DMS153 treated with DMSO at 0.1 percent for 48 hours (cell line): ENCODE results near the gene ALDH1A3.

Source experiments
- DNase-seq: peaks from one replicate; lab custom pipeline; 2025; ENCODE audit not compliant: unreplicated experiment; lab: John Stamatoyannopoulos, UW

Gene ALDH1A3

DNA sequence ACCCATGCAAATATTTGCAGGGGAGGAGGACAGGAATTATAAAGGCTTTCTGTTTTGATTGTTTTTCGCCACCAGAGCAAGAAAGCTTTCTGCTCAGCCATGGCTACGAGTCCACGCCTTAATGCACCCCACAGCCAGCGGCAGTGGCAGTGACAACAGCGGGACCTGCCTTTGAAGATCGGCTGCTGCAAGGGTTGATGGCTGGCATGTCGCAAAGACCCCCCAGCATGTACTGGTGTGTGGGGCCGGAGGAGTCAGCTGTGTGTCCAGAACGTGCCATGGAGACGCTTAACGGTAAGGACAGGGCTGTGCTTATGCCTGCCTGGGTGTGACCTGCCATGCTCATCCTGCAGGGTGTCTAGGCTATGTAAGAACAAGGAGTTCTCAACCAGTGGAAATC is 44.8 kb downstream of the ALDH1A3 start:
- DNase-seq: no peak

DNA sequence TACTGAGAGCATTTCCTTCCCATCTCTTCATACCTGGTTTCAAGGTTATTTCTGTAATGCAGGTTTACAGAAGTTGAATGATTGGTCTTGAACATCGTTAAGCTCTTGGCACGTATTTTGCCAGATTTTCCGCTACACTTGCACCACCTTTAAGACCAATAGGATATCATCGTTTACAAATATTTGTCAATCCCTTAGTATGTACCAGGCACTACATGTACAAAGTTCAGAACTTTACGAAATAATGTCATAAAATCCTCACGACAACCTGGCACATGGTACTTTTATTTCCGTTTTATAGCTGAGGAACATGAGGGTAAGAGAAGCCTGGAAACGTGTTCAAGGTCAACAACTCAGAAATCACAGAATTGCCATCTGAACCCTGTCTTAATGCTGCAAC is 45.8 kb downstream of the ALDH1A3 start:
- DNase-seq: no peak

DNA sequence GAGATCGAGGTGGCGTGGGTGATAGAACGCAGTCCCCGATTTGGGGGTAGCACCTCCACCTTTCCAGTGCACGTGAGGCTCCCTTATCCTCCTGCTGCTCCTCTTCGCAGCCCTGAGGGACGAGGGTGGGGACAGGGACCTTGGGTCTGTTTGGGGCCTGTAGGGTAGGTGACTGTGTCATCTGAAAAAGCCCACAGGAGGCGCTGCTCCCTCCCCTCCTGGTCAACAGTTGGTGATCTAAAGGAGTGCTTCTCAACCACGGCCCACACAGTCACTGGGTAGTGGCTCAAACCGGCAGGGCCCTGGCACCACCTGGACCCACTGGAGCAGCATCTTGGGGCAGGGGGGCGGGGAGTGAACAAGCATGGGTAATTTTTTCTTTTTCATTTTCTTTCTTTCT is 46.6 kb downstream of the ALDH1A3 start:
- DNase-seq: no peak

DNA sequence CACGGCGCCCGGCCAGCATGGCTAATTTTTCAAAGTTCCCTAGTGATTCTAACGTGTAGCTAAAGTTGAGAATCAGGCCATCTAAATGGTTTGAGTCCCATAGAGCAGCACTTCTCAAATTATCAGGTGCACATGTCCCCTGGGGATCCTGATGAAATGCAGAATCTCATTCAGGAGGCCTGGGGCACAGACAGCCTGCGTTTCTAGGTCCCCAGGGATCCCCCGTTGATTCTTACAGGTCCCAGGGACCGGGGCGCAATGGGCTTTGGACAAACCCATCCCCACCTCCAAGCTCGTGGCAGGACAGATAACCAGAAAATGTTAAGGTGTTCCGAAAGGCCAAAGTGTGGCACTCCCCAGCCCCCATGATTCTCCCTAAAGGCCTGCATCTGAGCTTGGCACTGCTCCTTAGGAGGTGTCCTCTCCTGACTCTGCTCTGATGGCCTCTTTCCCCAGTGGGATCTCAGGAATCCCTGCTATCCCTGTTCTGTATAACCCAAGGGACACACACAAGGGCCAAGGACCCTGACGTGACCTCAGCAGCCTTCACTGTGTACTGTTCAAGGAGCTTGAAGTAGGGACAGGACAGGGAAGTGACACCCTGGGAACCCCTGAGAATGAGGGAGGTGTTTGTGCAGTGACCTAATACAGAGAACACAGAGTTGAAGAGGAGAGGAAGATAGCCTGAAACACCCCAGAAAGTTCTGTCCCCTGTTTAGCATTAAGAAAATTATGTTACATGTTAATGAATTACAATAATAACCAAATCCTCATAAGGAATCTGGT is 47.5 kb downstream of the ALDH1A3 start:
- no peak for DNase-seq

DNA sequence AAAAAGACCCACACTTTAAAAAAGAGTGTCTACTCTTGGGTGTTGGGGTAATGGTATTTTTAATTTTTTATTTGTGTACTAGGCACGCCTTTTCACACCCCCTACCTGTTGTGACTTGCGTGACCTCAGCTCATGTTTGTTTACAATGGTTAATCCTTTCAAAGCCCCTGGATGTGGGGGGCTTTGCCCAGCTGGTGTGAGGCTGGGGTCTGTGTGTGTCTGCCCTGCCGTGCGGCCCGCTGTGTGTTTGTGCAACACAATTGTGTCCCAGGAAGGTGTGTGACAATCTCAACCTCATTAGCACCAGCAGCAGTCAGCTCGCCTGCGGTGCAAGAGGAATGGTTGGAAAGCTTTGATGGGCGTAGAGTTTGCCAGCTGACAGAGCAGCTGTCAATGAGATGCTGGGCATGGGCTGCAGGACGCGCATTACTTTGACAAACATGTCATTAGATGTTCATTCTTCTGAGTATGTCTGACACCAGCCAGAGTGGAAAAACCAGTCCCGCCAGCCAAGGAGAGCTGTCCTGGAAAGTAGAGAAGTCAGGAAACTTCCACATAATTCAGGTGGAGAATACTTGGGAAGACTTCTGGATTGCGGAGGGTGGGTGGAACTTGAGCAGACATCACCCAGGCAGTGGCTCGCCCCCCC is 49.1 kb downstream of the ALDH1A3 start:
- no peak for DNase-seq

DNA sequence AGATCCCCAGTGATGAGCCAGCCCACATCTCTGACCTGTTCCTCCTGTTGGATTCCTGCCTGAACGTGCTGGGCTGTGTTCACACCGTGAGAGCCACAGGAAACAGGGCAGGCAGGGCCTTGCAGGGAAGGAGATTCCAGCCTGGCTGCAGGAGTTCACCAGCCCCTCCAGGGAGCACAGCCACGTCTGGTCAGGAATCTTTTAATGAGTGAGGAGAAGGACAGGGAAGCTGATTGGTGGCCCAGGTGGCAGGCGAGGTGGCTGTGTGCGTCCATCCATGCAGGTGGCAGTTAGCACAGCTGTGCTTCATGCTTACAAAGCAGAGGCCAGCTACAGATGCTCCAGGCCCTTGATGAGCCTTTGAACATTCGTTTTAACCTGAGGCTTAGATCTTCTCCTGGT is 50.0 kb downstream of the ALDH1A3 start:
- no peak for DNase-seq

DNA sequence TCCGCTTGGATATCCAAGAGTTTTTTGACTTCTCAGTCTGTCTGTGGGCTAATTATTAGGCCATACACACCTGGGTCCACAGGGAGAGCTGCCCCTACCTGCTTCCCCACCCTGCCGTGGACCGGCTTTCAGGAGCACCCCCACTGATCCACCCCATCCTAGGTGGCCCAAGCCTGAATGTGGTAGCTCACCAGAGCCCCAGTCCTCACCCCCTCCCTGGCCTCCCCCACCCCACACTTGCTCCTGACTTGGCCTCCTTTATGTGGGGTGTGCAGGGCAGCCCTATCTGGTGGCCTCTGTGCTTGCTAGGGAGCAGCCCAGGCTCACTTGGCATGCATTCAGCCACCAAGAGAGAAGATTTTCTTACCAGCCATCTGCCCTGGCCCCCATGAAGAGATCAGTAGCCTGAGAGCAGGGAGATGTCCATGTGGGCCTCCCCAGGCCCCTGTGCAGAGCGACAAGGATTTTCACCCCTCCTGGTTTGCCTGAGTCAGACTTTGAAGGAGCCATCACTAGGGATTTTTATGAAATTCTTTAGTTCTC is 50.7 kb downstream of the ALDH1A3 start:
- no peak for DNase-seq

DNA sequence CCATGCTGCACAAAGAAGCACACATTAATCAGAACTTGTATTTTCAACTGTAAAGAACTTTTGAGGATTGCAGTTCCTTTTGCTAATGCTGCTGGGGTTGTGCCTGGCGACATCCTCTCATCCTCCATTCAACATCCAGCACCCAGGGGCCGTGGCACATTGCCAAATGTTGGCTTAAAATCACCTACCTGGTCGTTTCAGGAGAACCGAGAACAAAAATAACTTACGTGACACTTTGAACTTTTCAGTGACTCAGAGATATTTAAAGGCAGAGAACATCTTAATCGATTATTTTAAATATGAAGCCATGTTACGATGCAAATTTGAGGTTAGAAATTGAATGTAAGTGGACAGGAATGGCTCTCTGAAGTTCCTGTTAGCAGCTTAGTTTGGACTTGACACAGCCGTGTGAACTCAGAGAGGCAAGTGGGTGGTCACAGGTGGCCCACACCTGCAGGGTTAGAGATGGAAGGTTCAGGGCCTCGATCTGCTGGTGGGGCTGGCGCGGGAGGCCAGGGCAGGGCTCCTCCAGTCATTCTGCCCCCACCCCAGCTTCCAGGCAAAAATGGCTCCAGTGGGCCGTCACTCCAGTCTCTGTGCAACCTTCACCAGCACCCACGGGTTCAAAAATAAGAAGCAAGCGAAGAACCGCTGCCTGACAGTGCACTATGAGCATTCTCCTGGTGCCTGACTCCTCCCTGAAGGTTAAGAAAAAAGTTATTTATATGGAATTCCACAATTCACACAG is 51.7 kb downstream of the ALDH1A3 start:
- DNase-seq: no peak

DNA sequence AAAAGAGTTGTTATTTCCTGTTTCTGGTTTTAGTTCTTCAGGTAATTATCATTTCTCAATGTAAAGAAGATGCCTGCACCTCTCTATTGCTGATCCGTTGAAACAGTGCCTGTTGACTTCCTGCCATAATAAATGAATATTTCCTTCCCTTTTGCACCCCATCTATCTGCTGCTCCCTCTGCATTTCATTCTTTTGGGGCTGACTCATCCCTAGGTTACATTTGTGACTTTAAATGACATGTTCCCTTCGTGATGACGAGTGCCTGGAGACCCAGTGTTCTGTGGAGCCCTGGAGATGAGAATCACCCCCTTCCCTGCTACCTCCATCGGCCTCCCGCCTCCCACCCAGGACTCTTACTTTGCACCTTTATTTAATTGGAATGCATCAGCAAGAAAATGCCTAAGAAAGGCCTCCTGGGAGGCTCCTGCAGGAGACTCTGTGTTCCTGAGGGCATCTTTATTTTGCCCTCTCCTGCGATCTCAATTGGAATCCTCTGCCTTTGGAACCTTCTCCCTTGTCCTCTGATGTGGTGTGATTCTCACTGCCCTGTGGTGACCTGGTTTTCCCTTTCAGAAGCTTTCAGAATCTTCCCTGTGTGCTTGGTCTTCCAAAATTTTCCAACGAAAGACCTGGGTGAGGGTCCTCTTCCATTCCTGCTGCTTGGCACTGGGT is 53.2 kb downstream of the ALDH1A3 start:
- no peak for DNase-seq

DNA sequence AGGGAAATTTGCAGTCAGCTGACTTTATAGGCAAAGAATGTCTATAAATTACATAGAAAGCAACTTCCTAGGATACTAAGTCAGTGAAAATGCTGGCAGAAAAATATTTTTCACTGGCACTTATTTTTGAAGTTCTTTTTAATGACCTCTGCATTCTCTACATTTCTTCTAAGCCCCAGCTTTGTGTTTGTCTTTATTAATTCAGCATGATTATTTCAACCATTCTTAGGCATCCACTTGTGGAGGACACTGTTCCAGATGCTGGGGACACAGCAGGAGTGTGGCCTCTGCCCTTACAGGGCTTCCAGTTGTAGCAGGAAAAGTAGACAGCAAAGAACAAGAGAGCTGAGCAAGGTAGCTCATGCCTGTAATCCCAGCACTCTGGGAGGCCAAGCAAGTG is 54.5 kb downstream of the ALDH1A3 start:
- DNase-seq: no peak

DNA sequence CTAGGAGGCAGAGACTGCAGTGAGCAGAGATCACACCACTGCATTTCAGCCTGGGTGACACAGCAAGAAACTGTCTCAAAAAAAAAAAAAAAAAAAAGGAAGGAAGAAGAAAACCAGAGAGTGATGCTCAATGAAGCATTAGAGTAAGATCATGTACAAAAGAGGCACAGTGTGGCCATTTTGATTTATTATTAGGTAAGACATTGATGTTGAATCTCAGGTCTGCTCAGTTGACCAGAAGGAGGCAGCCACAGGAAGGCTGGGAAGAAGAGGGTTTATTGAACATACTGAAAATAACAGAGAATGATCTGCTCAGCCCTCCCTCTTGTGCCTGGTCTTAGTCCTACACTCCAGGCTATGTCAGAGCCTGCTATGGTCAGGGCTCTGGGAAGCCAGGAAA is 55.1 kb downstream of the ALDH1A3 start:
- no peak for DNase-seq

DNA sequence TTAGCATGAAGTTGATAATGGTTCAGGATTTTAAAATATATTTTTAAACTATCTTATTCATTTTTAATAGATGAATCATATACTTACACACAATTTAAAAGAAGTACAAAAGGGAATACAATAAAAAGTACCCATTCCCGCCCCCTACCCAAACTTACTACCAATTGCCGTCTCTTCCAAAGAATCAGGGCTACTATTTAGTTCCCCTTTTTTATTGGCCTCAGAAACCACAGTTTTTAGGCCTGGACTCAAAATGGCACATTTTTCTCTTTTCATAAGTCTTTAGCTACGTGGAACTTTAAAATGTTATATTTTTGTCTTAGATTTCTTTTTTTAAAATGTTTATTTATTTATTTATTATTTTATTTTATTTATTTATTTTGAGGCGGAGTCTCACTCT is 57.5 kb downstream of the ALDH1A3 start:
- DNase-seq: no peak

DNA sequence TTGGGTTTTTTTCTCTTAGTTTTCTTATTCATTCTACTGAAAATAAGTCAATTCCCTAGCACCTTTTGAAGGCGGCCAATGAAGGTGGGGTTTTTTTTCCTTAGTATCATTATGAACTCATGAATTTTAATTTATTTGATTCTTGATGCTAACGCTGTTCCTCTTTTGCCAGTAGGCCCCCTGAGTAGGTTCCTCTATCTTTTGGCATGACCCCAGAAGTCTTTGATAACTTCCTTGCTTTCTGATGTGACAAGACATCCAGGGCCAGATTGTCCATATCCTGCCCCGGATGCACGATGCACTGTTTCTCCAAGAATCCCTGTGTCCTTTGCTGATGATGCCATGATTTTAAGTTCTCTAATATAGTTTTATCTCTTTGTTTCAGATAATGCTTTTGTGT is 60.2 kb downstream of the ALDH1A3 start:
- no peak for DNase-seq

DNA sequence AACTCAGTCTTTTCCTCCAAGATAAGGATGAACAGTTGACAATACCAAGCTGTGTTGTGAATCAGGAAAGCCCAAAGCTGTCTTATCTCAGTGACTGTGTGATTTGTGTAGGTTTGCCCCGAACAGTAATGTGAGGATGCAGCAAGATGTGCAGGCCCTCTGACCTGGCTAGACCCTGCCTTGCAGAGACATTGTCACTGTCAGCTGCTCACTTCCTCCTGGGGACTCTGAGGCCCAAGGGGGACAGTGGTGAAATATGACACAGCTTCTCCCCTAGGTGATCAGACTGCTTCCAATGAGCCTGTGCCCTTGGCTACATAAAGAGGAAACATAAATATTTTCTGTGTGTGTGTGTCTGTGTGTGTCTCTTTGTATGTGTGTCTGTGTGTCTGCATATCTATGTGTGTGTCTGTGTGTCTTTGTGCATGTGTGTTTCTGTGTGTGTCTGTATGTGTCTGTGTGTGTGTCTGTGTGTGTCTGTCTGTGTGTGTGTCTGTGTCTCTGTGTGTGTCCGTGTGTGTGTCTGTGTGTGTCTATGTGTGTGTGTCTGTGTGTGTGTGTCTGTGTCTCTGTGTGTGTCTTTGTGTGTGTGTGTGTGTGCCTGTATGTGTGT is 61.2 kb downstream of the ALDH1A3 start:
- no peak for DNase-seq

DNA sequence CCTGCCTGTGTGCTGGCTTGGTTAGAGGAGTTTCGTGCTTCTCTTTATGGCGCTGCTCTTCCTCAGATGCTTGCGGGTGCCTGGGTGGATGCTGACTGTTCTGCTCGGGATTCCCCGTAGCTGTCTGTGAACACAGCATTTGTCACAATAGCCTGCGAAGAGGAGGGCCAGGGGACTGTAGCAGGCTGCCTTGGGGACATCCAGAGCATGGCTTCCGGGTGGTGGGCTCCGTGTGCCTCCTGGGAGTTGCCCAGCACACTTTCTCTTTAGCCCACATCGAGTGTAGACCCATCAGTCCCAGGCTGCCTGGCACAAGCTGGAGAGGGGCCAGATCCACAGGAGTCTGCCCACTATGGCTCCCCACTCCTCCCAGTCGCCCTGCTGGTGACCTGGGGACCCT is 61.9 kb downstream of the ALDH1A3 start:
- DNase-seq: no peak

DNA sequence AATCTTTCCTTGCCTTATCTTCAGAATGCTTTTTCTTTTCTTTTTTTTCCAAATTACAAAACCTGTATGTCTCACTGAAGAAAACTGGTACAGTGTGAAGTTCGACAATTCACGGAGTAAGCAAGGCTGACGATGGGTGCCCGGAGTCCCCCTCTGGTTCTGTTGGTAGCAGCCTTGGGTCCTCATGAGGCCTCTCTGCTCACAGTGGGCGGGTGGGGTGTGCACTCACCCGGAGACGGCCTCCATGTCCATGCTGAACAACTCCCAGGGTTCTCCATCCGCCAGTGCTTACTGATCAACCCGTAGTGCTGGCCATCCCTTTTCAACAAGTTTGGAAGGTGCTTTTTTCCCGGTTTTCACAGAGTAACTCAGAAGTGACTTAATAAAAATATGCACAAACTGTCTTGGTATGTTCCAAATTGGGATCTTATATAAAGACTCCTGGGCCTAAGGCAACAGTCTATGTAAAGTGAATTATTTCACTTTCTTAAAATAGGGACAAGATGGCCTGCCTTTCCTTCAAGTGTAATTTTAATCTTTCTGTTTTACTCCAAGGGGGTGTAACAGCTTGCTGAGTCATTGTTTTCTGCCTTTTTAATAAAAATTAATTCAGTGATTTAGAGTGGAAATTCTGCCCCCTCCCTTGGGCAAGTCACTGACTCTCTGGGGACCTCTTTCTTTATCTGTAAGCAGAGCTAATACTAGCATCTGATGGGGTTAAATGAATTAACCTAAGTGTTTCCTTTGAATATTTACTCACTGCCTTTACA is 63.2 kb downstream of the ALDH1A3 start:
- no peak for DNase-seq

DNA sequence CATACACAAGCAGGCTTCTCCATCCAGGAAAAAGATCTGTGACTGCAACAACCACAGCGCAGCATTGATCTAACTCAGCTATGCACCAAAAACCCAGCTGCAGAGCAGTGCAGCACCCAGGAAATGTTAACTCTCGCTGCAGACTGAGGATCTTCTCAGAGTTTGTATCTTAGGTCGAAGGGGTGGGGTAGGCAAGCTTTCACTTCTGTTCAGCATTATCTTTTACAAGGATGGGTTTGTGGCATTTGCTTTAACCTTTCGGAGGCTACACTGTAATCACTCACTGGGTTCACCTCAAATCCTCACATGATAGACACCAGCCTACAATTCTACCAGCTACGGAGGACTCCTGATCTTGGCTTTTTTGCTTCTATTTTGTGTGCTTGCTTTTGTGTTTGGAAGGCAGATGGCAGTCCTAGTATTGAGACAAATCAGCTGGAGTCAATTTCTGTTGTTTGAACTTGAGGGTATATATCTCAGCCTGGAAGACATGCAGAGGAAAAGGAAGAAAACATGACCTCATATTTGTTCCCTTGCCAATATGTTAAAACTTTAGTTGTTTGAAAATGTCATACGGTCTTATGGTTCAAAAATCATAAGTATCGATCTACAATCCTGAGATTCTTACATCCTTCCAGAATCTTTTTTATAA is 64.7 kb downstream of the ALDH1A3 start:
- DNase-seq: no peak

DNA sequence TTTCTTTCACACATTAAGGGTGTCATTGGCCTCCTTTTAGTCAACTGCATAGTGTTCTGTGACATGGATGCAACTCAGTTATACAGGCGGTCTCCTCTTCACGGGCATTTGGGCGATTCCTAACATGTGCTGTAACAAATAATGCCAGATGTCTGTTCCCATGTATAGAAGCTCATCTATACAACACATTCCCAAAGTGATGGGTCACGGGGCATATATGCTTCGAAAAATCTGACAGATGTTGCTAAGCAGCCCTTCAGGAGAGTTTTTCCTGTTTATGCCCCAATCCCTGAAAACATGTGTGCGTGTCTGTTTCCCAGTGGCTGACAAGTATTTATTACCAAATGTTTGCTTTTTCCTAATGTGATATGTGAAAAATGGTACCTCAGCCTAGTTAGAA is 65.4 kb downstream of the ALDH1A3 start:
- no peak for DNase-seq

DNA sequence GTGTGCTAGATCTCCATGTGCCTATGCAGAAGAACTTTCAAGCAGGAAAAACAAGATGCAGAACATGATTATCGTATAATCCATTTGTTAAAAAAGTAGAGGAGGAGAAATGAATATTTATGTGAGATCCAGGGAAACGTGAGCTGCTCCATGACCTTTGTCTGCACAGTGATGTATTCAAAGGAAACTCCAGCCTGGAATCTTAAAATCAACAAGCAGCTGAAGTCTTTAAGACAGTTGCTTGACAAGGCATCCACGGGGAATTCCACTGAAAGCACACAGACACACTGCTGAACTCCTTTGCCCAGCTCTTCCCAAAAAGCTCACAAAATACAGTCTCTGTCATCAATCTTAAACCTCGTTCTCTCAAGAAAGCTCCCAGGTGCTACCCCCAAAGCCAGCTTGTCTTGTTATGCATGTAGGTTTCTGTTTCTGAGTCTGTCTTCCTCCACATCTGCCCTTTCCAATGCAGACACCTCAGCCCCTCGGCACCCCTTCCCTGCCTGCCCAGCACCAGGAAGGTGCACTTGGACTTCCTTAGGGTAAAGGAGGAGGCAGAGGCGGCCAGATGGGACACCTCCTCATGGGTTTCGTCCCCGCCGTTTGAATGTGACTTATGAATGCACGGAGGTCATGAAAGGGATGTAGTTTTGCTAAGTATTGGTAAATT is 68.3 kb downstream of the ALDH1A3 start:
- no peak for DNase-seq
